C4-2B (cell line): Measurements from ENCODE around the gene DNAH14.
"Not testable (repeated sequence)": the region's sequence is repeated elsewhere in the genome, so short reads cannot be mapped to it uniquely, and the experiment has no call there.

Experiments used
- H3K27ac ChIP-seq: fragments of 450-650 bp; 2 replicates; pipeline ENCODE4 v1.5.1; 2017
- ZFX ChIP-seq: fragments of 450-650 bp; IDR thresholded peaks from 2 replicates; pipeline ENCODE4 v1.6.1; 2017
- TF ChIP-seq, protein P1 (sequence below): fragments of 450-650 bp; conservative IDR thresholded peaks from 2 replicates; pipeline ENCODE4 v1.5.1; 2017; ENCODE audit warnings: mild to moderate bottlenecking

DNAH14 gene

DNA sequence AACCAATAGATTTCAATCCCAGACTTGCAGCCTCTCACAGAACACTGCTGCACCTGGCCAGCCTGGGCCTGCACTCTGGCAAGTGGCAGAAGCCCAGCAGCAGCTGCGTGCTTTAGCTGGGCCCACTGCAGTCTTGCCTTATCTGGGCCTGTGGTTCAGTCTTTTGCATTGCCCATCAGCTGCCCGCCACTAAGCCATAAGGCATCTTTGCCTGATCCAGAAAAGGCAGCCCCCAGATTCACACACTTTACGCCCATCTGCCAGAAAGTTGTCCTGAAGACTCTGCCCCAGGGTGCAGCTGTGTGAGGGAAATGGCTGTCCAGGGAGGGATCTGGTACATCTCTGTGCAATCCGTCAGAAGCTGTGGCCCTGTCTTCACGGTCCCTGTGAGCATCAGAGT is 217.0 kb downstream of the DNAH14 start:
- TF ChIP-seq ZFX, result no peak
- TF ChIP-seq, protein P1, sequence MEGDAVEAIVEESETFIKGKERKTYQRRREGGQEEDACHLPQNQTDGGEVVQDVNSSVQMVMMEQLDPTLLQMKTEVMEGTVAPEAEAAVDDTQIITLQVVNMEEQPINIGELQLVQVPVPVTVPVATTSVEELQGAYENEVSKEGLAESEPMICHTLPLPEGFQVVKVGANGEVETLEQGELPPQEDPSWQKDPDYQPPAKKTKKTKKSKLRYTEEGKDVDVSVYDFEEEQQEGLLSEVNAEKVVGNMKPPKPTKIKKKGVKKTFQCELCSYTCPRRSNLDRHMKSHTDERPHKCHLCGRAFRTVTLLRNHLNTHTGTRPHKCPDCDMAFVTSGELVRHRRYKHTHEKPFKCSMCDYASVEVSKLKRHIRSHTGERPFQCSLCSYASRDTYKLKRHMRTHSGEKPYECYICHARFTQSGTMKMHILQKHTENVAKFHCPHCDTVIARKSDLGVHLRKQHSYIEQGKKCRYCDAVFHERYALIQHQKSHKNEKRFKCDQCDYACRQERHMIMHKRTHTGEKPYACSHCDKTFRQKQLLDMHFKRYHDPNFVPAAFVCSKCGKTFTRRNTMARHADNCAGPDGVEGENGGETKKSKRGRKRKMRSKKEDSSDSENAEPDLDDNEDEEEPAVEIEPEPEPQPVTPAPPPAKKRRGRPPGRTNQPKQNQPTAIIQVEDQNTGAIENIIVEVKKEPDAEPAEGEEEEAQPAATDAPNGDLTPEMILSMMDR, result no peak
- no peak overlapping the region for H3K27ac ChIP-seq

GRCh38 chr1:225147791-225148190 is 218.3 kb downstream of the DNAH14 start:
- H3K27ac ChIP-seq, result not testable (repeated sequence)

DNA sequence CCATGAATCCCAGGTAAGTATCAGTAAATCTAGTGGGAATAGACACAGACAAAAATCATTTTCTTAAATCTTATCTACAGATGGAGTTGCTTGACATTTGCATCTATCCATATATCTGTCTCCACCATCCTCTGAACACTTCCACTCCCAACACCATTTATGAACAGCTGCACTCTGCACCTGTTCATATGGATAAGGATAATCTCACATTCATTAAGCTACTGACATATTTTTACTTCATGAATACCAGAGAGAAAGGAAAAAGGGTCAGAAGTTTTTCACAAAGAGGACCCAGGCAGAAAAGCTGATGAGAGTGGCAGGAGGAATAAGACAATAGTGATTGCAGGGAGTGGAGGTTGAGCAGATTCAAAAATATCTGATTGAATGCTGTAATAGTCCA is 222.6 kb downstream of the DNAH14 start:
- no peak overlapping the region for H3K27ac ChIP-seq
- TF ChIP-seq, protein P1, result no peak
- TF ChIP-seq ZFX, result no peak

- TF ChIP-seq, protein P1, result no peak
- no peak for TF ChIP-seq ZFX
Observed at GRCh38 chr1:225155555-225155954, 226.1 kb downstream of the DNAH14 start.

GRCh38 chr1:225156254-225156653 is 226.8 kb downstream of the DNAH14 start:
- no peak overlapping the region for H3K27ac ChIP-seq
- TF ChIP-seq, protein P1, result no peak
- no peak for TF ChIP-seq ZFX

More at GRCh38 chr1:225155555-225155954, 226.1 kb downstream of the DNAH14 start:
- no peak overlapping the region for H3K27ac ChIP-seq

DNA sequence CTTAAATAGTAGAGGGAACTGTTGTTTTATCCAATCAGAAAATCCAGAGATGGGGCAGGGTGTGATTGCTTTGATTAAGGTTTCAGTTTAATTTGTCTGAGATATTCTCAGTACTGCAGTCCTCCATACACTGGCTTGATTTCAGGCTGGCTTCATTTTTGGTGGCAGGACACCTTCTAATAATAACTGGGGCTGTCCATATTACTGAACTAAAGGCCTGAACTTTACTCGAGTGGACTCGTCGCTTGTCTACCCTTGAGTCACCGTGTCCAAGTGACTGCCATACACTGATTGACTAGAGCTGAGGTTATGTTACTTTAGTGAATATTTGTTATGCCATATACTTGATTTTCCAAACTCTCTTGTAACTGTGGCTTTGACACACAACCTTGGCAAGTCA is 228.8 kb downstream of the DNAH14 start:
- TF ChIP-seq, protein P1, result no peak
- TF ChIP-seq ZFX, result no peak
- H3K27ac ChIP-seq, result no peak overlapping the region

DNA sequence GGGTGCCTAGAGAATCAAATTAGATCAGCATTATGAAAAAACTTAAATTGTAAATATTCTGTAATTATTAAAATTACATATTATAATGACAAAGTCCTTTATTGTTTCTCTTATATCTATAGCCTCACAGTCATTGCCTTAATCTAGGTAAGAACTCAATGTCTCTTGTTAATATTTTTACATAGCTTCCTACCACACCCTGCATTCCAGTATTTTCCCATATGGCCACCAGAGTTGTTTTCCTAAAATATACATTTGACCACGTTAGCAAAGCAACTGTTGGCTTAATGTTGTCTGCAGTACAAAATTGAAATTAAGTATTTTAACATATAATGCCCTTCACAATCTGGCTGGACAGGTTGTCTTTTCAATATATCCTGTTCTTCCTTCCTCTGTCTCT is 230.3 kb downstream of the DNAH14 start:
- TF ChIP-seq, protein P1, result no peak
- TF ChIP-seq ZFX, result no peak

DNA sequence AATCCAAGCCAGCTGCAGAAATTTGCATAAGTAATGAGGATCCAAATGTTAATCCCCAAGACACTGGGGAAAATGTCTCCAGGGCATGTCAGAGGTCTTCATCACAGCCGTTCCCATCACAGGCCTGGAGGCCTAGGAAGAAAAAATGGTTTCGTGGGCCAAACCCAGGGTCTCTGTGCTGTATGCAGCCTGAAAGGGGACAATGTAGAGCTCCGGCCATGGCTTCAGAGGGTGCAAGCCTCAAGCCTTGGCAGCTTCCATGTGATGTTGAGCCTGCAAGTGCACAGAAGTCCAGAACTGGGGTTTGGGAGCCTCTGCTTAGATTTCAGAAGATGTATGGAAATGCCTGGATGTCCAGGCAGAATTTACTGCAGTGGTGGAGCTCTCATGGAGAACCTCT is 247.9 kb downstream of the DNAH14 start:
- H3K27ac ChIP-seq, result not testable (repeated sequence)

More for the DNA sequence above, 230.3 kb downstream of the DNAH14 start:
- H3K27ac ChIP-seq, result no peak overlapping the region

DNA sequence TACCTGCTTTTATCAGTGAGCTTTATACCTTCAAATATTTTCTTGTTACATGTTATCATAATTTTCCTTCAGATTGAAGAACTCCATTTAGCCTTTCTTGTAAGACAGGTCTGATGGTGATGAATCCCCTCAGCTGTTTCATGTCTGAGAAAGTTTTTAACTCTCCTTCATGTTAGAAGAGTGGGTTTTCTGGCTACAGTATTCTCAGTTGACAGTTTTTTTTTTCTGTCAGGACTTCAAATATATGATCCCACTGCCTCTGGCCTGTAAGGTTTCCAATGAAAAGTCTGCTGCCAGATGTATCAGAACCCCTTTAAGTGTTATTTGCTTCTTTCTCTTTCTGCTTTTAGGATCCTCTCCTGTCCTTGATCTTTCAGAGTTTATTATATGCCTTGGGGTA is 250.2 kb downstream of the DNAH14 start:
- no peak for TF ChIP-seq ZFX
- H3K27ac ChIP-seq, result no peak overlapping the region
